DND-41 (cell line): ENCODE results near the gene FOXO3.

Experiments used
- CTCF ChIP-seq: IDR thresholded peaks from 2 replicates; pipeline ENCODE4 v1.5.1; 2012; ENCODE audit warnings: borderline replicate concordance, low read length, moderate library complexity, mild to moderate bottlenecking; ENCODE audit not compliant: poor library complexity, severe bottlenecking; ENCODE audit errors: extremely low read depth
- EZH2 ChIP-seq: IDR thresholded peaks from 3 replicates; pipeline ENCODE4 v1.6.1; 2012; ENCODE audit warnings: borderline replicate concordance, low read depth, mild to moderate bottlenecking, moderate library complexity, low read length, inconsistent platforms; ENCODE audit not compliant: severe bottlenecking

GRCh38 chr6:108581932-108582475 lies 21.3 kb downstream of the FOXO3 start:
- TF ChIP-seq CTCF (no peak), EZH2 (no peak)
